Trophoblast cell (in vitro differentiated cells and primary cell): Measurements from ENCODE around the gene NRXN3.
"Not testable (repeated sequence)": the region's sequence is repeated elsewhere in the genome, so short reads cannot be mapped to it uniquely, and the experiment has no call there.

Experiments
- DNase-seq, 2 donors: peaks; one replicate each; pipeline ENCODE4 v3.0.0-alpha.2; 2016
- H2AFZ ChIP-seq: 2 replicates; pipeline ENCODE4 v1.6.1; 2013; ENCODE audit warnings: low read length, moderate library complexity, mild to moderate bottlenecking; ENCODE audit not compliant: insufficient read depth, poor library complexity
- H2AK5ac ChIP-seq: 2 replicates; pipeline ENCODE4 v1.6.1; 2013; ENCODE audit warnings: mild to moderate bottlenecking, low read length
- H2BK120ac ChIP-seq: 2 replicates; pipeline ENCODE4 v1.6.1; 2013; ENCODE audit warnings: low read length, mild to moderate bottlenecking, moderate library complexity; ENCODE audit not compliant: insufficient read depth, poor library complexity
- H2BK12ac ChIP-seq: 2 replicates; pipeline ENCODE4 v1.6.1; 2013; ENCODE audit warnings: mild to moderate bottlenecking, low read length, moderate library complexity
- H2BK5ac ChIP-seq: 2 replicates; pipeline ENCODE4 v1.6.1; 2013; ENCODE audit warnings: low read length, low read depth, moderate library complexity, mild to moderate bottlenecking; ENCODE audit not compliant: poor library complexity
- H3K14ac ChIP-seq: 2 replicates; pipeline ENCODE4 v1.6.1; 2013; ENCODE audit warnings: mild to moderate bottlenecking, low read length
- H3K18ac ChIP-seq: 2 replicates; pipeline ENCODE4 v1.6.1; 2013; ENCODE audit warnings: mild to moderate bottlenecking, low read length
- H3K23ac ChIP-seq: 2 replicates; pipeline ENCODE4 v1.6.1; 2013; ENCODE audit warnings: low read length
- H3K27ac ChIP-seq: 2 replicates; pipeline ENCODE4 v1.5.1; 2013; ENCODE audit warnings: low read depth, mild to moderate bottlenecking, inconsistent platforms, low read length, moderate library complexity
- H3K27me3 ChIP-seq: 2 replicates; pipeline ENCODE4 v1.6.1; 2013; ENCODE audit warnings: inconsistent platforms, mild to moderate bottlenecking, low read length, moderate library complexity; ENCODE audit not compliant: insufficient read depth
- H3K36me3 ChIP-seq, 2 experiments: 1 replicate in 1 of 2; 2 replicates in 1 of 2; pipeline ENCODE4 v1.6.1; 2013; ENCODE audit warnings: low read length in 2 of 2, mild to moderate bottlenecking in 2 of 2, moderate library complexity in 1 of 2; ENCODE audit not compliant: insufficient read depth in 2 of 2, control insufficient read depth in 1 of 2
- H3K4ac ChIP-seq: 2 replicates; pipeline ENCODE4 v1.6.1; 2013; ENCODE audit warnings: low read depth, mild to moderate bottlenecking, low read length, moderate library complexity
- H3K4me1 ChIP-seq, 2 experiments: 1 replicate in 1 of 2; 2 replicates in 1 of 2; pipeline ENCODE4 v1.6.1; 2013; ENCODE audit warnings: low read length in 2 of 2, mild to moderate bottlenecking in 2 of 2, moderate library complexity in 1 of 2; ENCODE audit not compliant: insufficient read depth in 2 of 2, control insufficient read depth in 1 of 2
- H3K4me2 ChIP-seq: 2 replicates; pipeline ENCODE4 v1.6.1; 2013; ENCODE audit warnings: inconsistent platforms, mild to moderate bottlenecking, low read length, moderate library complexity
- H3K4me3 ChIP-seq: 2 replicates; pipeline ENCODE4 v1.5.1; 2013; ENCODE audit warnings: mild to moderate bottlenecking, low read depth, low read length, inconsistent platforms
- H3K79me1 ChIP-seq: one replicate; pipeline ENCODE4 v1.6.1; 2013; ENCODE audit warnings: low read length
- H3K79me2 ChIP-seq: 2 replicates; pipeline ENCODE4 v1.6.1; 2013; ENCODE audit warnings: low read length, mild to moderate bottlenecking; ENCODE audit not compliant: control insufficient read depth, insufficient read depth, poor library complexity
- H3K9ac ChIP-seq: 2 replicates; pipeline ENCODE4 v1.6.1; 2013; ENCODE audit warnings: mild to moderate bottlenecking, low read length
- H3K9me3 ChIP-seq: 2 replicates; pipeline ENCODE4 v1.6.1; 2013; ENCODE audit warnings: low read depth, mild to moderate bottlenecking, control low read depth, inconsistent platforms, low read length; ENCODE audit not compliant: insufficient read depth
- H4K12ac ChIP-seq: 2 replicates; pipeline ENCODE4 v1.6.1; 2013; ENCODE audit warnings: low read depth, mild to moderate bottlenecking, low read length, moderate library complexity
- H4K8ac ChIP-seq: 2 replicates; pipeline ENCODE4 v1.6.1; 2013; ENCODE audit warnings: low read depth, mild to moderate bottlenecking, low read length, moderate library complexity
- H4K91ac ChIP-seq: one replicate; pipeline ENCODE4 v1.6.1; 2013; ENCODE audit warnings: low read depth, mild to moderate bottlenecking, low read length, moderate library complexity
- WGBS: extraction: QIAGEN DNeasy Blood & Tissue Kit; methylation state at CpG from one replicate; pipeline ENCODE4 v1.1.7; 2013; ENCODE audit warnings: missing lambda C conversion rate; ENCODE audit not compliant: insufficient read length, insufficient coverage; ENCODE audit errors: extremely low coverage; 5-methylcytosine and 5-hydroxymethylcytosine counted together

Gene NRXN3

GRCh38 chr14:78566026-78566858 lies 396.1 kb downstream of the NRXN3 start:
- Histone ChIP-seq H4K12ac (no peak overlapping the region), H3K4ac (no peak overlapping the region), H3K27me3 (no peaks in the 10 kb centered on the region), H3K4me1 (no peaks in the 10 kb centered on the region), H2AK5ac (no peak overlapping the region), H3K9me3 (no peaks in the 10 kb centered on the region), H3K4me3 (peak overlapping the region; percentile 24), H3K14ac (no peak overlapping the region), H4K91ac (no peak overlapping the region), H3K79me2 (no peaks in the 10 kb centered on the region), H3K79me1 (no peaks in the 10 kb centered on the region), H4K8ac (no peak overlapping the region), H3K4me2 (peak overlapping the region; percentile 56), H3K27ac (no peak overlapping the region), H2AFZ (peak overlapping the region; percentile 4), H3K9ac (no peak overlapping the region), H2BK120ac (no peak overlapping the region), H2BK5ac (no peak overlapping the region), H3K23ac (no peak overlapping the region), H3K36me3 (no peaks in the 10 kb centered on the region), H3K18ac (no peak overlapping the region), H2BK12ac (no peak overlapping the region)
- no CpG with 5 or more reads among the region's 16 CpGs for WGBS
- peak; percentile 66 to 88 for DNase-seq

- H3K9me3 ChIP-seq, result no peaks in the 10 kb centered on the region
- no peaks in the 10 kb centered on the region for H3K4me1 ChIP-seq
- H2BK5ac ChIP-seq, result no peak overlapping the region
- no peak overlapping the region for H3K4ac ChIP-seq
- H2BK12ac ChIP-seq, result no peak overlapping the region
- no peak overlapping the region for H3K9ac ChIP-seq
- DNase-seq, result no peak
- H3K14ac ChIP-seq, result no peak overlapping the region
- no peaks in the 10 kb centered on the region for H3K27me3 ChIP-seq
- no peak overlapping the region for H3K23ac ChIP-seq
- H2AK5ac ChIP-seq, result no peak overlapping the region
- H3K79me2 ChIP-seq, result no peaks in the 10 kb centered on the region
- no peak overlapping the region for H4K91ac ChIP-seq
- no peak overlapping the region for H3K4me2 ChIP-seq
- no peak overlapping the region for H4K12ac ChIP-seq
- H3K36me3 ChIP-seq, result no peaks in the 10 kb centered on the region
- no peak overlapping the region for H2AFZ ChIP-seq
- no peak overlapping the region for H2BK120ac ChIP-seq
- H4K8ac ChIP-seq, result no peak overlapping the region
- no peak overlapping the region for H3K4me3 ChIP-seq
- H3K79me1 ChIP-seq, result no peaks in the 10 kb centered on the region
- no peak overlapping the region for H3K27ac ChIP-seq
- no peak overlapping the region for H3K18ac ChIP-seq
Observed at GRCh38 chr14:78566859-78567172, 396.6 kb downstream of the NRXN3 start.

- no peak overlapping the region for H3K14ac ChIP-seq
- no peaks in the 10 kb centered on the region for H3K9me3 ChIP-seq
- peak overlapping the region; percentile 35 for H2AK5ac ChIP-seq
- no peaks in the 10 kb centered on the region for H3K27me3 ChIP-seq
- no peak overlapping the region for H3K4ac ChIP-seq
- H3K4me3 ChIP-seq, result no peak overlapping the region
- DNase-seq, result no peak
- no peak overlapping the region for H2BK5ac ChIP-seq
- no peak overlapping the region for H2AFZ ChIP-seq
- H3K27ac ChIP-seq, result no peak overlapping the region
- no CpG with 5 or more reads among the region's 4 CpGs for WGBS
- H4K12ac ChIP-seq, result no peak overlapping the region
- no peaks in the 10 kb centered on the region for H3K36me3 ChIP-seq
- H2BK120ac ChIP-seq, result no peak overlapping the region
- H3K9ac ChIP-seq, result no peak overlapping the region
- peak overlapping the region; percentile 41 for H4K91ac ChIP-seq
- H3K23ac ChIP-seq, result no peak overlapping the region
- no peak overlapping the region for H3K18ac ChIP-seq
- H2BK12ac ChIP-seq, result peak overlapping the region; percentile 30
- no peaks in the 10 kb centered on the region for H3K79me2 ChIP-seq
- H3K79me1 ChIP-seq, result no peaks in the 10 kb centered on the region
- H3K4me2 ChIP-seq, result no peak overlapping the region
- H4K8ac ChIP-seq, result no peak overlapping the region
- H3K4me1 ChIP-seq, result no peaks in the 10 kb centered on the region
Observed at GRCh38 chr14:78567343-78567742, 397.2 kb downstream of the NRXN3 start.

- H2BK120ac ChIP-seq, H4K91ac ChIP-seq, H3K23ac ChIP-seq, H4K12ac ChIP-seq, H3K4me2 ChIP-seq, H4K8ac ChIP-seq, H3K27me3 ChIP-seq, H2BK12ac ChIP-seq, H3K14ac ChIP-seq, H2AFZ ChIP-seq, H3K18ac ChIP-seq, H3K36me3 ChIP-seq, H3K27ac ChIP-seq, H3K4ac ChIP-seq, H2BK5ac ChIP-seq, H3K9me3 ChIP-seq, DNase-seq, H3K9ac ChIP-seq, H3K79me1 ChIP-seq, H3K79me2 ChIP-seq, H2AK5ac ChIP-seq, H3K4me1 ChIP-seq, H3K4me3 ChIP-seq: not testable (repeated sequence)
- WGBS, result no CpG with 5 or more reads among the region's 3 CpGs
Observed at GRCh38 chr14:78573736-78574135, 403.6 kb downstream of the NRXN3 start.
